NCI-H226 (cell line): Measurements from ENCODE around the gene KIRREL3.

Experiments
- DNase-seq: peaks from one replicate; pipeline ENCODE4 v3.0.0-alpha.2; 2015

The KIRREL3 gene

GRCh38 chr11:126700768-126701519 is 299.6 kb downstream of the KIRREL3 start:
- no peak for DNase-seq

DNA sequence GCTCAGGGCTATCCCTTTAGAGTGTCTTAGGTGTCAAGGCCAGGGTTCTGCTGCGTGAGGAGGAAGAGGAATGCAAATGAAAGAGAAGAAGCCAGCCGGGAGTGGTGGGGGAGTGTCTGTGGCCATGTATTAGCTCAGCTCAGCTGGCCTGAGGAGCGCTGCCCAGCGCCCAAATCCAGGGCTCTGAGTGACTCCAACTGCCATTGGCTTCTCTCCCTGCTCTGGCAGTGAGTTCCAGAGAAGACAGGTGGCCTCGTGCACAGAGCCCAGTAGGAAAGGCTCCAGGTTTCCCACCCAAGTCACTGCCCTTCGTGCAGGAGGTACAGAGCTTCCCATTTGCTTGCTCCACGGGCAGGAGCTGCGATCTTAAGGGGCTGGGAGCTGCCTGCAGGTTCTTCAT is 302.0 kb downstream of the KIRREL3 start:
- DNase-seq = no peak

DNA sequence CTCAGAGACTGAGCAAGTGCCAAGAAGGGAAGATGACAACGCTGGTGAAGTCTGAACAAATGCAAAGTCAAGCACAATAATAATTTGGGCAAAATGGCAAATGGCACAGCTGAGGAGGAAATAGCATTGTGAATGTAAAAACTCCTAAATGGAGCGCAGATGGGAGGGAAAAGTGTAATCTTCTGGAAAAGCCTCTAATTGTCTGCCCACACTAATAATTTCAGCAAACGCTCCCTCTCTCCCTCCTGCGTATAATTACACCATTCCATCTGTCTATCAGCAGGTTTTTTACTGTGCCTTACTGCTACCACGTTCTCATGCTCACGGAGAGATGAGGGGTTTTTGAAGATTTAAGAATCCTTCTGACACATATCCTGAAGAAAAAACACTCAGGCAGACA is 302.6 kb downstream of the KIRREL3 start:
- DNase-seq = no peak

DNA sequence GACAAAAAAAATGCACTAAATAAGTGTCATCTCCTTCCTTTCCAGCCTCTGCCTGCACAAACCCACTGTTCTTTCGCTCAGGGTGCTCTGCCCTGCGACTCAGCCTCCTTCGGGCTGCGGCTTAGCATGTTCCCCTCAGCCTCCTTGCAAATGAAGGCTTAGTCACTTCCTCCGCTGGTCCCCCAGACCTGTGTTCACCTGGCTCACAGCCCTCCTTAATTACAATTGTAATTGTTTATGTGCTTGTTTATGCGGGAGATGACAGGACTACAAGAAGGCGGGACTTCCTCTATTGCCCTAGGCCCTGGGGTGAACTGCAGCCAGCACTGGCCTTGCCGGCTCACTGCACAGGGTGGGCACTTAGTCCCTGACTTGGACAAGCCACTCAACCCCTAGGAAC is 303.6 kb downstream of the KIRREL3 start:
- DNase-seq = no peak

GRCh38 chr11:126695293-126695692 is 305.3 kb downstream of the KIRREL3 start:
- no peak for DNase-seq

- no peak for DNase-seq
Observed at GRCh38 chr11:126694065-126694625, 306.4 kb downstream of the KIRREL3 start.

GRCh38 chr11:126687477-126687876 is 313.1 kb downstream of the KIRREL3 start:
- DNase-seq = no peak

- DNase-seq = no peak
Observed at GRCh38 chr11:126686938-126687337, 313.6 kb downstream of the KIRREL3 start.

- no peak for DNase-seq
Observed at GRCh38 chr11:126683766-126684728, 316.5 kb downstream of the KIRREL3 start.

GRCh38 chr11:126682590-126682989 is 318.0 kb downstream of the KIRREL3 start:
- DNase-seq = no peak

- DNase-seq = no peak
Observed at GRCh38 chr11:126680700-126681099, 319.9 kb downstream of the KIRREL3 start.

DNA sequence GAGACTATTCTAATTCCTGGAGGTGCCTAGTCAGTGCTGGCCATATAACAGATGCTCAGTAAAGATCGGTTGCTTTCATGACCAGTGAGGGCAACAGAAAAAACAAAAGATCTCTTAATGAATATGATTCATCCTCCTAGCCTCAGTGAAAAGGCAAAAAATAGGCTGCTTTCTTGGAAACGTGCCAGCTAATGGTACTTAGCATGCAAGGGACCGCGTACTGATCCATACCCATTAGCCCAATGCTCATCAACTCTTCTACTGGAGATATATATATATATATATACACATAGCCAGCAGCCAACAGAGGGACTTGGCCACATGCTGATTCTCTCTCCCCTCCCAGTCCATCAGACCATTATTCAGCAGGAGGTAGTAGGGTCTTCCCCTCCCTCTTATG is 320.4 kb downstream of the KIRREL3 start:
- no peak for DNase-seq

GRCh38 chr11:126679033-126679432 is 321.5 kb downstream of the KIRREL3 start:
- no peak for DNase-seq

DNA sequence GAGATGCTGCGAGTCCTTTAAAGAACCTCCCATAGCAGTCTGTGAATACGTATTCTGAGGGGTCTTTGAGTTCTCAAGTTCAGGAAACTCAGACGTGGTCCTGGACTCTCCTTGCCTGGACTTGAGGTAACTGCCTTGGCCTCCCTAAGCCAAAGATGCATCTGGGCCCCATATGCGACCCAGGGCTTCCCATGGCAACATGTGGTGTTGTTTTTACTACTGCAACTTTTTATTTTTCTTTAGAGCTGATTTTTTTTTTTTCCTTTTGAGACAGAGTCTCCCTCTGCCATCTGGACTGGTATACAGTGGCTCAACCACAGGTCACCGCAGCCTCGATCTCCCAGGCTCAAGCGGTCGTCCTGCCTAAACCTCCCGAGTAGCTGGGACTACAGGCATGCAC is 324.0 kb downstream of the KIRREL3 start:
- DNase-seq = no peak

GRCh38 chr11:126673319-126673718 is 327.3 kb downstream of the KIRREL3 start:
- no peak for DNase-seq

GRCh38 chr11:126669416-126669815 is 331.2 kb downstream of the KIRREL3 start:
- peak; percentile 28 for DNase-seq

- DNase-seq = no peak
Observed at GRCh38 chr11:126664643-126665042, 335.9 kb downstream of the KIRREL3 start.

DNA sequence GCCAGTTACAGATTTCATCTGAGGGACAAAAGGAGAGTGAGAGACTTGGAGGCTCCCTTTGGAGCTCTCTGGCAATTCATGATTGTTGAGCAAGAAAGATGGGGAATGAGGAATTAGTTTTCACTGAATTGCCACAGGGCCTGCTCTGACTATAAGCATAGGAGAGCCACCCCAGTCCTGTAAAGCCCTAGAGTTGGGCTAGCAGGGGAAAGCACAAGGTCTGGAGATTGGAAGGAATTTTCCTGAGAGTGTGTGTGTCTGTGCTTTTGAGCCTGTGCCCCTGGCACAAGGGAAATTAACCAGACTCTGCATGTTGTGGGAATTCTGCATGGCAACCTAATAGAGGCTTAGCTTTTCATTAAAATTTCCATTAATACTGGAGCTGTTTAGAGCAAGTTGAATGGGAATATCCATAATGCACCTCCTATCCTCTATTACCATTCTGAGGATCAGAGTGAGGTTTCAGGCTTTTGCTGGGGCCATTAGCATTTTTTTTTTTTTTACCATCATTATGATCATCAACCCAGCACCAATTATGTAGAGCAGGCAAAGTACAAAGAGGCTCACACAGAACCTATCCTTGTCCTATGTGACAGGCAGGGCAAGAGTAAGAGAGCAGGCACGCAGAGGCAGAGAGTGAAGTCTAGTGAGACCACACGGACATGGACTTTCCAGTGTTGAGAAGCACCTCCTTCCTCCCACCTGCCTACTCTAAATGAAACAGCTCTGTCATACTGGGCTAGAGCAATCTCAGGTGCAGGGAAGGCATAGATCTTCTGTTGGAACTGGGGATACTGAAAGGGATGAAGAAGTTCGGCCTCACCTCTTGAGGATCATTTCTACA is 336.6 kb downstream of the KIRREL3 start:
- DNase-seq = no peak

DNA sequence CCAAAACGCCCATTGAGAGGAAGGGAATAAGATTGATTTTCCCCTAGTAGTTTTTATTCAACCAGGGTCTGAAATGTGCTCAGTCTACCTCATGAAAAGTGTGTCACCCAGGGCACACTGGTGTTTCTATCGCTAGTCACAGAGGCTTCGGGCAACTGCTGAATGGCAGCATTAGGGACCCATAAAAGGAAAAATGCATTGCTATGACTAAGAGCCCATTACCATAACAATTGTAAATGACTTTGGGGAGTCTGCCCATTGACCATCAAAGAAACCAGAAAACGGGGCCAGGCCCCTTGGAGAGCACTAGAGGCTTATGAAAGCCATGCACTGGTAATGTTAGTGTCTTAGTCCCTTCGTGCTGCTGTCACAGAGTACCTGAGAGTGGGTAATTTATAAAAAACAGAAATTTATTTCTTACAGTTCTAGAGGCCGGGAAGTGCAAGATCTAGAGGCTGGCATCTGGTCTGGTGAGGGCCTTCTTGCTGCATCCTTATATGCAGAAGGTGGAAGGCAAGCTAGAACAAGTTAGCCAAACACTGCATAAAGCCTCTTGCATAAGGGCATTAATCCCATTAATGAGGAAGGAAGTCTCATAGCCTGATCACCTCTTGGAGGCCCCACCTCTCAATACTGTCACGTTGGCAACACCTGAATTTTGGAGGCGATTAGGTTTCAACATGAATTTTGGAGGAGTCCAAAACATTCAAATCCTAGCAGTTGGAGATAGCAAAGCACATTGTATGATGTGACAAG is 338.4 kb downstream of the KIRREL3 start:
- no peak for DNase-seq

DNA sequence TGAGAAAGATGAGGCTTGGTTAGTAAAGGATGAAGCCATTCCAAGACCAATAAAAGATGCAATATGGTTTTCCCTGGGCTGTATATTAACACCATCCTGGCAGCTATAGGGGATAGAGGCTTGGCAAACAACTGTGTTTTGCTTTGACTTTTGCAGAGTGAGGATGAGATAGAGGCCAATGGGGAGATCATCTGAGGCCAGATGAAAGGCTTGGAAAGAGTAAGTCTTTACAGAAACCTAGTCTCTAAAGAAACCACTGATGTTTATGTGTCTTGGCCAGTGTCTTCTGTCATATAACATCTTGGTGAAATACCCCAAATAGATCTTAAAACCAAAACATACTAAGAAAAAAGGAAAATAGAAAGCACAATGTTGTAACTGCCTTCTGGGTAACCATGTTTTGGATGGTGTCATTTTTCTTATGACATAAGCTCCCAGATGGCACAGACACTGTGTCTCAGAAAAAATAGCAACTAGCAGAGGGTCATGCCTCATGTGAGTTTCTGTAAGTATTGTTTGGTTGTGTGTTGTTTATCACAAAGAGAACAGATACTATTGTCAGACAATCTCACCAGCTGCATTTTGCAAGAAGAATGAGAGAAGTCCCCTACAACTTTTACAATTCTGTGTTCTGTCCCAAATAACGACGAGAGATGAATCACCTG is 339.7 kb downstream of the KIRREL3 start:
- DNase-seq = no peak

DNA sequence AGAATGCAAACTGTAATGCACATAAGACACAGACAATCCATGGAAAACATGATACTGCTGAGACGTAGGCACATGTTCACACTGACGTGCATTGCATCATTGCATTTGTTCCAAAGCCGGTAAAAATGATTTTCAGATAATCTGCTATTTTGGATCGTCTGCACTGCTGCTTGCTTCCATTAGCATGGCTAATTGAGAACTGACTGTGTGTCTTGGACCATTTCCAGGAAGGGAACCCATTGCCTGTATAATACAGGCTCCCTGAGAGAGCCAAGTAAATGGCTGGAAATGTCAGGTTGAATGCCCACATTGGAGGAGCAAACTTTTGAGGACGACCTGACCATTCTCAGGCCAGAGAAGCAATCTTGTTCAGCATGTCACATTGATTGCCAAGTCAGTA is 340.2 kb downstream of the KIRREL3 start:
- no peak for DNase-seq
